ENCODE data around the gene KRTAP10-11. TPM values are rescaled to one million over a fixed set of nuclear protein-coding genes. Genes with fewer than 3 reads are reported as not detected.

Gene KRTAP10-11
- total RNA-seq, 1 experiment from 2014 or later, result not detected

DNA sequence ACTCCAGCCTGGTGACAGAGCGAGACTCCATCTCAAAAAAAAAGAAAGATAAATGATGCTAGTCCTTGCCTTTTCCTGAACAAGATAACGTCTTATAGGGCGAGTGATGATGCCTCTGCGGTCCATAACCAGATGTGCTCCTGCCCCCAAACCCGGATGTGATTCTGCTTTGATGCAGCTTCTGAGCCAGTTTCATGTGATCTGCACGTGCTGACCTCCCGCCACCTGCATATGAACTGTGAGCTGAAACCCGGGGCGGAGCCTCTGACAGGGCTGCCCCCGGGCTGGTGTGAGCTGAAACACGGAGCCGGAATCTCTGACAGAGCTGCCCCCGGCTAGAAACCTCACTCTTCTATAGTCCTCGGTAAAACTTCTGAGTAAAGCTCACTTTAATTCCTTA, 6.9 kb downstream of the KRTAP10-11 start (continued):
- TF ChIP-seq TEAD1 (CRISPR knock-in tag; IDR thresholded peaks at IDR 0.05) (no peak), MAX (CRISPR knock-in tag; IDR thresholded peaks at IDR 0.05) (peak; percentile 72; the same call in 1 of the 2 replicates)

- CTCF ChIA-PET, result interaction anchor here (1.1 to 1.4 kb wide), 2 partner anchors 32 to 95 kb away, joined by 3 to 4 read pairs; no protein-coding TSS in a partner anchor
These were observed 7.7 kb downstream of the KRTAP10-11 start for GRCh38 chr21:44653656-44654575.

More at GRCh38 chr21:44653656-44654575, 7.7 kb downstream of the KRTAP10-11 start:
- H3K4me3 Mint-ChIP-seq, result no peak overlapping the region
- no peak overlapping the region for H3K27ac Mint-ChIP-seq
- POLR2A ChIA-PET, result no interaction called here
- peaks cover 10% of the 10 kb centered on the region for H3K27me3 Mint-ChIP-seq (ENCODE audit: low read depth)
- H3K4me1 Mint-ChIP-seq, result peaks cover 12% of the 10 kb centered on the region
- ATAC-seq (no peak), DNase-seq (ENCODE audit: low spot score) (no peak)
- peaks cover 24% of the 10 kb centered on the region for H3K9me3 Mint-ChIP-seq
- H3K36me3 Mint-ChIP-seq, result peaks cover 23% of the 10 kb centered on the region
- TF ChIP-seq ZNF396 (CRISPR knock-in tag; IDR thresholded peaks at IDR 0.05; ENCODE audit: borderline replicate concordance) (no peak), ZNF416 (CRISPR knock-in tag; IDR thresholded peaks at IDR 0.05) (no peak), NR3C1 (CRISPR knock-in tag; conservative IDR thresholded peaks at IDR 0.05; ENCODE audit: low read depth) (no peak), GABPB1 (CRISPR knock-in tag; IDR thresholded peaks at IDR 0.05) (no peak), ZNF671 (CRISPR knock-in tag; IDR thresholded peaks at IDR 0.05) (no peak), NFE2L1 (CRISPR knock-in tag; IDR thresholded peaks at IDR 0.05) (no peak), ZNF317 (CRISPR knock-in tag; IDR thresholded peaks at IDR 0.05; ENCODE audit: borderline replicate concordance, low read depth) (no peak), ZNF138 (CRISPR knock-in tag; conservative IDR thresholded peaks at IDR 0.05) (no peak), ESRRA (CRISPR knock-in tag; IDR thresholded peaks at IDR 0.05; ENCODE audit: borderline replicate concordance) (no peak), CTCF (IDR thresholded peaks at IDR 0.05) (no peak), CREM (CRISPR knock-in tag; IDR thresholded peaks at IDR 0.05) (no peak), EMX1 (CRISPR knock-in tag; IDR thresholded peaks at IDR 0.05) (no peak), FOXP1 (CRISPR knock-in tag; IDR thresholded peaks at IDR 0.05; ENCODE audit: borderline replicate concordance) (no peak; the same call in 1 of the 2 replicates), TEAD1 (CRISPR knock-in tag; IDR thresholded peaks at IDR 0.05) (no peak)
- TF ChIP-seq, protein P1, sequence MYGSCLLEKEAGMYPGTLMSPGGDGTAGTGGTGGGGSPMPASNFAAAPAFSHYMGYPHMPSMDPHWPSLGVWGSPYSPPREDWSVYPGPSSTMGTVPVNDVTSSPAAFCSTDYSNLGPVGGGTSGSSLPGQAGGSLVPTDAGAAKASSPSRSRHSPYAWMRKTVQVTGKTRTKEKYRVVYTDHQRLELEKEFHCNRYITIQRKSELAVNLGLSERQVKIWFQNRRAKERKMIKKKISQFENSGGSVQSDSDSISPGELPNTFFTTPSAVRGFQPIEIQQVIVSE (CRISPR knock-in tag; IDR thresholded peaks at IDR 0.05; ENCODE audit: borderline replicate concordance), result no peak
- TF ChIP-seq, protein P2, sequence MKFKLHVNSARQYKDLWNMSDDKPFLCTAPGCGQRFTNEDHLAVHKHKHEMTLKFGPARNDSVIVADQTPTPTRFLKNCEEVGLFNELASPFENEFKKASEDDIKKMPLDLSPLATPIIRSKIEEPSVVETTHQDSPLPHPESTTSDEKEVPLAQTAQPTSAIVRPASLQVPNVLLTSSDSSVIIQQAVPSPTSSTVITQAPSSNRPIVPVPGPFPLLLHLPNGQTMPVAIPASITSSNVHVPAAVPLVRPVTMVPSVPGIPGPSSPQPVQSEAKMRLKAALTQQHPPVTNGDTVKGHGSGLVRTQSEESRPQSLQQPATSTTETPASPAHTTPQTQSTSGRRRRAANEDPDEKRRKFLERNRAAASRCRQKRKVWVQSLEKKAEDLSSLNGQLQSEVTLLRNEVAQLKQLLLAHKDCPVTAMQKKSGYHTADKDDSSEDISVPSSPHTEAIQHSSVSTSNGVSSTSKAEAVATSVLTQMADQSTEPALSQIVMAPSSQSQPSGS (CRISPR knock-in tag; IDR thresholded peaks at IDR 0.05; ENCODE audit: borderline replicate concordance, low read depth), result no peak
- TF ChIP-seq, protein P3, sequence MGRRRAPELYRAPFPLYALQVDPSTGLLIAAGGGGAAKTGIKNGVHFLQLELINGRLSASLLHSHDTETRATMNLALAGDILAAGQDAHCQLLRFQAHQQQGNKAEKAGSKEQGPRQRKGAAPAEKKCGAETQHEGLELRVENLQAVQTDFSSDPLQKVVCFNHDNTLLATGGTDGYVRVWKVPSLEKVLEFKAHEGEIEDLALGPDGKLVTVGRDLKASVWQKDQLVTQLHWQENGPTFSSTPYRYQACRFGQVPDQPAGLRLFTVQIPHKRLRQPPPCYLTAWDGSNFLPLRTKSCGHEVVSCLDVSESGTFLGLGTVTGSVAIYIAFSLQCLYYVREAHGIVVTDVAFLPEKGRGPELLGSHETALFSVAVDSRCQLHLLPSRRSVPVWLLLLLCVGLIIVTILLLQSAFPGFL (CRISPR knock-in tag; IDR thresholded peaks at IDR 0.05; ENCODE audit: borderline replicate concordance), result no peak
- TF ChIP-seq, protein P4, sequence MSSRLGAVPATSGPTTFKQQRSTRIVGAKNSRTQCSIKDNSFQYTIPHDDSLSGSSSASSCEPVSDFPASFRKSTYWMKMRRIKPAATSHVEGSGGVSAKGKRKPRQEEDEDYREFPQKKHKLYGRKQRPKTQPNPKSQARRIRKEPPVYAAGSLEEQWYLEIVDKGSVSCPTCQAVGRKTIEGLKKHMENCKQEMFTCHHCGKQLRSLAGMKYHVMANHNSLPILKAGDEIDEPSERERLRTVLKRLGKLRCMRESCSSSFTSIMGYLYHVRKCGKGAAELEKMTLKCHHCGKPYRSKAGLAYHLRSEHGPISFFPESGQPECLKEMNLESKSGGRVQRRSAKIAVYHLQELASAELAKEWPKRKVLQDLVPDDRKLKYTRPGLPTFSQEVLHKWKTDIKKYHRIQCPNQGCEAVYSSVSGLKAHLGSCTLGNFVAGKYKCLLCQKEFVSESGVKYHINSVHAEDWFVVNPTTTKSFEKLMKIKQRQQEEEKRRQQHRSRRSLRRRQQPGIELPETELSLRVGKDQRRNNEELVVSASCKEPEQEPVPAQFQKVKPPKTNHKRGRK (CRISPR knock-in tag; IDR thresholded peaks at IDR 0.05; ENCODE audit: borderline replicate concordance), result no peak
